ENCODE results near the gene SHMT1. TPM values are rescaled to one million over a fixed set of nuclear protein-coding genes. Genes with fewer than 3 reads are reported as not detected.

SHMT1 gene
- polyA plus RNA-seq, 3 donors: 4.2 to 17.9 (median 16.6) TPM

DNA sequence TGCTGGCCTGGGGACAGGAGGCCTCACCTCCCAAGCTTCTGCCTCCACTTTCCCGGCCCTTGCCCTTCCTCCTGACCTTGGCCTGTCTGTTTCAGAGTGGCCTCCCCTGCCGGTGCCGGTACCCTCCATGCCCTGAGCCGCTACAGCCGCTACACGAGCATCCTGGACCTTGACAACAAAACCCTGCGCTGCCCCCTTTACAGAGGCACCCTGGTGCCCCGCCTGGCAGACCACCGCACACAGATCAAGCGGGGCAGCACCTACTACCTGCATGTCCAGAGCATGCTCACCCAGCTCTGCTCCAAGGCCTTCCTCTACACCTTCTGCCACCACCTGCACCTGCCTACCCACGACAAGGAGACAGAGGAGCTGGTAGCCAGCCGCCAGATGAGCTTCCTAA lies 40.8 kb downstream of the SHMT1 start:
- H2AFZ ChIP-seq (ENCODE audit: insufficient read depth, low read depth, low read length, poor library complexity, severe bottlenecking): no peak overlapping the region
- no peaks in the 10 kb centered on the region for H3K27me3 ChIP-seq (ENCODE audit: control insufficient read depth in 2 of 2, insufficient read depth in 2 of 2, low read length in 2 of 2)
- Mint-ChIP-seq H3K36me3 (peaks cover 68 to 85% of the 10 kb centered on the region in 2 donors), H3K27me3 (ENCODE audit: low read depth in 3 of 3) (no peaks in the 10 kb centered on the region), H3K4me3 (no peak overlapping the region), H3K4me1 (peaks cover 61% of the 10 kb centered on the region), H3K9me3 (no peaks in the 10 kb centered on the region), H3K27ac (peak overlapping the region in 4 of 7 donors; percentile 17 to 85 (median 65))
- DNase-seq: no peak
- H4K20me1 ChIP-seq (ENCODE audit: insufficient read depth, low read length): peaks cover 100% of the 10 kb centered on the region
- H3K4me1 ChIP-seq (ENCODE audit: control insufficient read depth in 1 of 2, insufficient read depth in 2 of 2, low read length in 2 of 2): peaks cover 46 to 55% of the 10 kb centered on the region in 2 donors
- intact Hi-C loops (cut with micrococcal nuclease): no loop called here
- no peak overlapping the region for H3K4me3 ChIP-seq (replicated peaks in 1 of 3; ENCODE audit: low read depth in 2 of 3, low read length in 3 of 3)
- H3K4me2 ChIP-seq (replicated peaks; ENCODE audit: extremely low read depth, low read length, poor library complexity, severe bottlenecking): no peak overlapping the region
- peak overlapping the region in 1 of 2 donors; percentile 73 for H3K27ac ChIP-seq (ENCODE audit: low read depth in 1 of 2, low read length in 2 of 2)
- H3K9ac ChIP-seq (ENCODE audit: insufficient read depth, low read length, poor library complexity, severe bottlenecking): no peak overlapping the region
- peaks cover 70 to 87% of the 10 kb centered on the region in 2 donors for H3K36me3 ChIP-seq (replicated peaks in 1 of 2; ENCODE audit: control insufficient read depth in 1 of 2, insufficient read depth in 2 of 2, low read length in 2 of 2)
- no peaks in the 10 kb centered on the region for H3K9me3 ChIP-seq (replicated peaks in 1 of 2; ENCODE audit: control insufficient read depth in 1 of 2, insufficient read depth in 1 of 2, low read length in 2 of 2)
- 99% methylated on average over 10 of the region's 12 CpGs for WGBS (ENCODE audit: insufficient coverage)
- TF ChIP-seq, protein P1, sequence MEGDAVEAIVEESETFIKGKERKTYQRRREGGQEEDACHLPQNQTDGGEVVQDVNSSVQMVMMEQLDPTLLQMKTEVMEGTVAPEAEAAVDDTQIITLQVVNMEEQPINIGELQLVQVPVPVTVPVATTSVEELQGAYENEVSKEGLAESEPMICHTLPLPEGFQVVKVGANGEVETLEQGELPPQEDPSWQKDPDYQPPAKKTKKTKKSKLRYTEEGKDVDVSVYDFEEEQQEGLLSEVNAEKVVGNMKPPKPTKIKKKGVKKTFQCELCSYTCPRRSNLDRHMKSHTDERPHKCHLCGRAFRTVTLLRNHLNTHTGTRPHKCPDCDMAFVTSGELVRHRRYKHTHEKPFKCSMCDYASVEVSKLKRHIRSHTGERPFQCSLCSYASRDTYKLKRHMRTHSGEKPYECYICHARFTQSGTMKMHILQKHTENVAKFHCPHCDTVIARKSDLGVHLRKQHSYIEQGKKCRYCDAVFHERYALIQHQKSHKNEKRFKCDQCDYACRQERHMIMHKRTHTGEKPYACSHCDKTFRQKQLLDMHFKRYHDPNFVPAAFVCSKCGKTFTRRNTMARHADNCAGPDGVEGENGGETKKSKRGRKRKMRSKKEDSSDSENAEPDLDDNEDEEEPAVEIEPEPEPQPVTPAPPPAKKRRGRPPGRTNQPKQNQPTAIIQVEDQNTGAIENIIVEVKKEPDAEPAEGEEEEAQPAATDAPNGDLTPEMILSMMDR (IDR thresholded peaks at IDR 0.05): no peak
- peaks cover 100% of the 10 kb centered on the region for H3K79me2 ChIP-seq (ENCODE audit: insufficient read depth, low read length)

DNA sequence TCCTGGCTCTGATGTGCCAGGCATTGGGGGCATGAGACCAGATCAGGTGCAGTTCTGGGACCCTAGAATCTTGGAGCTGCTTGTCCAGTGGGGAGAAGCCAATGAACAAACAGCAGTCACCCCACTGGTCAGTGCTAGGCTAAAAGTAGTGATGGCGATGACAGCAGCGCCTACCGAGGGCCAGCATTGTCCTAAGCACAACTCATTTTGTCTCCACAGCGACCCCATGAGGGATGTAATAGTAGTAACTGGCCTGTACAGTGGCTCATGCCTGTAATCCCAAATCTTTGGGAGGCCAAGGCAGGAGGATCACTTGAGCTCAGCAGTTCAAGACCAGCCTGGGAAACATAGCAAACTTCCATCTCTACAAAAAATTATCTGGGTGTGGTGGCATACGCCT lies 42.0 kb downstream of the SHMT1 start:
- TF ChIP-seq, protein P1 (IDR thresholded peaks at IDR 0.05): peak; percentile 16
- no peaks in the 10 kb centered on the region for H3K9me3 ChIP-seq (replicated peaks in 1 of 2; ENCODE audit: control insufficient read depth in 1 of 2, insufficient read depth in 1 of 2, low read length in 2 of 2)
- H3K4me2 ChIP-seq (replicated peaks; ENCODE audit: extremely low read depth, low read length, poor library complexity, severe bottlenecking): no peak overlapping the region
- DNase-seq: no peak
- H3K4me1 ChIP-seq (ENCODE audit: control insufficient read depth in 1 of 2, insufficient read depth in 2 of 2, low read length in 2 of 2): peaks cover 58 to 67% of the 10 kb centered on the region in 2 donors
- Mint-ChIP-seq H3K4me1 (peaks cover 74% of the 10 kb centered on the region), H3K27ac (peak overlapping the region in 5 of 7 donors; percentile 7 to 54 (median 50)), H3K9me3 (peaks cover 0 to 3% (median 2%) of the 10 kb centered on the region in 7 donors), H3K36me3 (peaks cover 70 to 80% of the 10 kb centered on the region in 2 donors), H3K4me3 (no peak overlapping the region), H3K27me3 (ENCODE audit: low read depth in 3 of 3) (no peaks in the 10 kb centered on the region)
- no peaks in the 10 kb centered on the region for H3K27me3 ChIP-seq (ENCODE audit: control insufficient read depth in 2 of 2, insufficient read depth in 2 of 2, low read length in 2 of 2)
- WGBS (ENCODE audit: insufficient coverage): no CpG with 5 or more reads among the region's 5 CpGs
- H3K9ac ChIP-seq (ENCODE audit: insufficient read depth, low read length, poor library complexity, severe bottlenecking): no peak overlapping the region
- intact Hi-C loops (cut with micrococcal nuclease): no loop called here
- H2AFZ ChIP-seq (ENCODE audit: insufficient read depth, low read depth, low read length, poor library complexity, severe bottlenecking): no peak overlapping the region
- H3K79me2 ChIP-seq (ENCODE audit: insufficient read depth, low read length): peaks cover 100% of the 10 kb centered on the region
- peaks cover 59 to 75% of the 10 kb centered on the region in 2 donors for H3K36me3 ChIP-seq (replicated peaks in 1 of 2; ENCODE audit: control insufficient read depth in 1 of 2, insufficient read depth in 2 of 2, low read length in 2 of 2)
- H4K20me1 ChIP-seq (ENCODE audit: insufficient read depth, low read length): peaks cover 100% of the 10 kb centered on the region
- H3K4me3 ChIP-seq (replicated peaks in 1 of 3; ENCODE audit: low read depth in 2 of 3, low read length in 3 of 3): no peak overlapping the region
- H3K27ac ChIP-seq (ENCODE audit: low read depth in 1 of 2, low read length in 2 of 2): peak overlapping the region in 1 of 2 donors; percentile 100

All from CD14-positive monocyte (primary cell).